ENCODE results near the gene SEPHS2. TPM values are rescaled to one million over a fixed set of nuclear protein-coding genes. Genes with fewer than 3 reads are reported as not detected.

SEPHS2 gene
- total RNA-seq, 1 experiment from 2014 or later: 91.6 TPM

DNA sequence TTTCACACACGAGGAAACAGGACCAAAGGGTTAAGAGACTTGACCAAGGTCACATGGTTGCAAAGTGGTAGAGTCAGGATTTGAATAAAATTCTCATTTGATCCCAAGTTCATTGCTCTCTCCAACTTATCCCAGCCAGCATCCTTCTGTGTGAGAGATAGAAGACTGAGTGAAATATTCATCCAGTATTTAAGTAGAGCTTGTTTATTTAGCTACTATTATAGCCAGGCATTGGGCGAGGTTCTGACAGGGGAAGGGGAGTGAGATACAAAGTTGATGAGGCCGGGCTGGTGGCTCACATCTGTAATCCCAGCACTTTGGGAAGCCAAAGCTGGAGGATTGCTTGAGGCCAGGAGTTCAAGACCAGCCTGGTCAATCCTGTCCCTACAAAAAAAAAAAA is 31.3 kb upstream of the SEPHS2 start:
- Mint-ChIP-seq H3K4me3 (ENCODE audit: unreplicated experiment) (no peak overlapping the region), H3K36me3 (ENCODE audit: insufficient read depth, unreplicated experiment) (no peaks in the 10 kb centered on the region), H3K27ac (ENCODE audit: unreplicated experiment) (no peak overlapping the region), H3K9me3 (ENCODE audit: unreplicated experiment) (no peaks in the 10 kb centered on the region), H3K27me3 (ENCODE audit: insufficient read depth, unreplicated experiment) (peaks cover 2% of the 10 kb centered on the region), H3K4me1 (ENCODE audit: low read depth, unreplicated experiment) (no peaks in the 10 kb centered on the region)
- Histone ChIP-seq H3K36me3 (ENCODE audit: control insufficient read depth, insufficient read depth, low read length) (no peaks in the 10 kb centered on the region), H3K9me3 (no peaks in the 10 kb centered on the region), H3K27me3 (replicated peaks; ENCODE audit: control insufficient read depth, insufficient read depth, low read length) (no peaks in the 10 kb centered on the region), H3K4me3 (ENCODE audit: low read depth, low read length) (no peak overlapping the region), H3K4me1 (no peaks in the 10 kb centered on the region)
- intact Hi-C loops (cut with micrococcal nuclease; ENCODE audit: unreplicated experiment): no loop called here
- ChIA-PET CTCF (no interaction called here), POLR2A (no interaction called here)
- DNase-seq: no peak
- BruUV-seq (replicated peaks): no TSS peak
- TF ChIP-seq, protein P1, sequence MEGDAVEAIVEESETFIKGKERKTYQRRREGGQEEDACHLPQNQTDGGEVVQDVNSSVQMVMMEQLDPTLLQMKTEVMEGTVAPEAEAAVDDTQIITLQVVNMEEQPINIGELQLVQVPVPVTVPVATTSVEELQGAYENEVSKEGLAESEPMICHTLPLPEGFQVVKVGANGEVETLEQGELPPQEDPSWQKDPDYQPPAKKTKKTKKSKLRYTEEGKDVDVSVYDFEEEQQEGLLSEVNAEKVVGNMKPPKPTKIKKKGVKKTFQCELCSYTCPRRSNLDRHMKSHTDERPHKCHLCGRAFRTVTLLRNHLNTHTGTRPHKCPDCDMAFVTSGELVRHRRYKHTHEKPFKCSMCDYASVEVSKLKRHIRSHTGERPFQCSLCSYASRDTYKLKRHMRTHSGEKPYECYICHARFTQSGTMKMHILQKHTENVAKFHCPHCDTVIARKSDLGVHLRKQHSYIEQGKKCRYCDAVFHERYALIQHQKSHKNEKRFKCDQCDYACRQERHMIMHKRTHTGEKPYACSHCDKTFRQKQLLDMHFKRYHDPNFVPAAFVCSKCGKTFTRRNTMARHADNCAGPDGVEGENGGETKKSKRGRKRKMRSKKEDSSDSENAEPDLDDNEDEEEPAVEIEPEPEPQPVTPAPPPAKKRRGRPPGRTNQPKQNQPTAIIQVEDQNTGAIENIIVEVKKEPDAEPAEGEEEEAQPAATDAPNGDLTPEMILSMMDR (IDR thresholded peaks at IDR 0.05; ENCODE audit: insufficient read depth in 1 of 2, low read depth in 1 of 2, low read length in 1 of 2, severe bottlenecking in 1 of 2, unreplicated experiment in 1 of 2): no peak

DNA sequence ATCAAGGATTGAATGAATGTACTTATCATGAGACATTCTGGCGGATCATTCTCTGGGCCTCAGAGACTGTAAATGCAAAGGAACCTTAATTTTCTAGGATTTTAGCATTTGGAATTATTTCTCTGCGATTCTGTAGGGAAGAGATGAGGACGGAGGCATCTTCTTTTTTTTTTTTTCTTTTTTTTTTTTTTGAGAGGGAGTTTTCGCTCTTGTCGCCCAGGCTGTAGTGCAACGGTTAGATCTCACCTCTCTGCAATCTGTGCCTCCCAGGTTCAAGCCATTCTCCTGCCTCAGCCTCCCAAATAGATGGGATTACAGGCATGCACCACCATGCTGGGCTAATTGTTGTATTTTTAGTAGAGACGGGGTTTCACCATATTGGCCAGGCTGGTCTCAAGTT is 29.0 kb upstream of the SEPHS2 start:
- BruUV-seq (replicated peaks): no TSS peak

DNA sequence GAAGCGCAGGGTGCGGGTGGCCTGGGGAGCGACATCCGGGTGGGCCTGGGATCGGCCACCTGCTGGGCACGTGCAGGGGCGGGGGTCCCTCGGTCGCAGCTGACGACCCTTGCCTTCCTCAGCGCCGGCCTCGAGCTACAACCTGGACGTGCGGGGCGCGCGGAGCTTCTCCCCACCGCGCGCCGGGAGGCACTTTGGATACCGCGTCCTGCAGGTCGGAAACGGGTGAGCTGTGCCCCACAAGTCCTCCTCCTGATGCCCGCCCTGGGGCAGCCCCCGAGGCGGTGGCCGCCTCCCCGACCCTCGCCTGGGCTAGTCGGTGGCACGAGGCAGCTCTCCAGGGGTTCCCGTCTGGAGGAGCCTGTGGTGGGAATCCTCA is 28.4 kb upstream of the SEPHS2 start:
- no peak for DNase-seq
- Histone ChIP-seq H3K4me3 (ENCODE audit: low read depth, low read length) (no peak overlapping the region), H3K9me3 (no peaks in the 10 kb centered on the region), H3K4me1 (no peaks in the 10 kb centered on the region), H3K36me3 (ENCODE audit: control insufficient read depth, insufficient read depth, low read length) (no peaks in the 10 kb centered on the region), H3K27me3 (replicated peaks; ENCODE audit: control insufficient read depth, insufficient read depth, low read length) (no peaks in the 10 kb centered on the region)
- Mint-ChIP-seq H3K9me3 (ENCODE audit: unreplicated experiment) (no peaks in the 10 kb centered on the region), H3K4me3 (ENCODE audit: unreplicated experiment) (no peak overlapping the region), H3K27ac (ENCODE audit: unreplicated experiment) (no peak overlapping the region), H3K4me1 (ENCODE audit: low read depth, unreplicated experiment) (no peaks in the 10 kb centered on the region), H3K27me3 (ENCODE audit: insufficient read depth, unreplicated experiment) (no peaks in the 10 kb centered on the region), H3K36me3 (ENCODE audit: insufficient read depth, unreplicated experiment) (no peaks in the 10 kb centered on the region)
- TF ChIP-seq, protein P1 (IDR thresholded peaks at IDR 0.05; ENCODE audit: insufficient read depth in 1 of 2, low read depth in 1 of 2, low read length in 1 of 2, severe bottlenecking in 1 of 2, unreplicated experiment in 1 of 2): no peak
- intact Hi-C loops (cut with micrococcal nuclease; ENCODE audit: unreplicated experiment): no loop called here
- ChIA-PET POLR2A (no interaction called here), CTCF (no interaction called here)
- no TSS peak for BruUV-seq (replicated peaks)

More for the DNA sequence above, 29.0 kb upstream of the SEPHS2 start:
- Mint-ChIP-seq H3K27ac (ENCODE audit: unreplicated experiment) (no peak overlapping the region), H3K27me3 (ENCODE audit: insufficient read depth, unreplicated experiment) (no peaks in the 10 kb centered on the region), H3K36me3 (ENCODE audit: insufficient read depth, unreplicated experiment) (no peaks in the 10 kb centered on the region), H3K4me3 (ENCODE audit: unreplicated experiment) (no peak overlapping the region), H3K4me1 (ENCODE audit: low read depth, unreplicated experiment) (no peaks in the 10 kb centered on the region), H3K9me3 (ENCODE audit: unreplicated experiment) (no peaks in the 10 kb centered on the region)
- intact Hi-C loops (cut with micrococcal nuclease; ENCODE audit: unreplicated experiment): no loop called here
- no peak for DNase-seq
- Histone ChIP-seq H3K4me1 (no peaks in the 10 kb centered on the region), H3K9me3 (no peaks in the 10 kb centered on the region), H3K36me3 (ENCODE audit: control insufficient read depth, insufficient read depth, low read length) (no peaks in the 10 kb centered on the region), H3K4me3 (ENCODE audit: low read depth, low read length) (no peak overlapping the region), H3K27me3 (replicated peaks; ENCODE audit: control insufficient read depth, insufficient read depth, low read length) (no peaks in the 10 kb centered on the region)
- POLR2A ChIA-PET: no interaction called here
- TF ChIP-seq, protein P1 (IDR thresholded peaks at IDR 0.05; ENCODE audit: insufficient read depth in 1 of 2, low read depth in 1 of 2, low read length in 1 of 2, severe bottlenecking in 1 of 2, unreplicated experiment in 1 of 2): no peak
- CTCF ChIA-PET: no interaction called here

All from Caco-2 (cell line).